Islet of Langerhans (tissue), 1 donor: ENCODE results near the gene OR2L3.
"Not testable (repeated sequence)": the region's sequence is repeated elsewhere in the genome, so short reads cannot be mapped to it uniquely, and the experiment has no call there.

Source experiments
- FAIRE-seq: peaks from one replicate; lab custom pipeline; 2011; peaks lifted over from hg19 to GRCh38; lab: Jason Lieb, UNC

The OR2L3 gene

GRCh38 chr1:248046536-248046935 lies at the start of gene OR2L3:
OR2L3 (plus strand) TSS chr1:248046836; CDS start chr1:248060682, 13,846 bp downstream.
- no peak for FAIRE-seq

GRCh38 chr1:247998811-247999210 lies 47.8 kb upstream of the OR2L3 start:
- FAIRE-seq = no peak

- no peak for FAIRE-seq
Measured at GRCh38 chr1:248000169-248000568, 46.5 kb upstream of the OR2L3 start.

DNA sequence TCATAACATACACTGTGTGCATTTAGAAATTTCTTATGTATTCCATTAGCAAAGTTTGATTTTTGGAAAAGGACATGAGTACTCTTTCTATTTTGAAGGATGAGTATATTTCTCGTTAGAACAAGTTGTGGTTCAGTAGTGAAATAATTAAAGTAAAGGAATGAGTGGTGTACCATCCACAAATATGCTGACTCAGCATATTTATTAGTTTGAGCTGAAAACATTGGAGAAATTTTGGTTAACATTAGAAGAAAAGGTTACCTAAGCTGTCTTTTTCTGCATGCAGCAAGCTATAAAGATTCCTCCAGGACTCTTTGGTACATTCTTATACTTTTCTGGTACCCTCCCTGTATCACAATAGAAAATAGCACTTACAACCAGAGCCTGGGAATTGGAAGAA lies 38.9 kb upstream of the OR2L3 start:
- FAIRE-seq = no peak

DNA sequence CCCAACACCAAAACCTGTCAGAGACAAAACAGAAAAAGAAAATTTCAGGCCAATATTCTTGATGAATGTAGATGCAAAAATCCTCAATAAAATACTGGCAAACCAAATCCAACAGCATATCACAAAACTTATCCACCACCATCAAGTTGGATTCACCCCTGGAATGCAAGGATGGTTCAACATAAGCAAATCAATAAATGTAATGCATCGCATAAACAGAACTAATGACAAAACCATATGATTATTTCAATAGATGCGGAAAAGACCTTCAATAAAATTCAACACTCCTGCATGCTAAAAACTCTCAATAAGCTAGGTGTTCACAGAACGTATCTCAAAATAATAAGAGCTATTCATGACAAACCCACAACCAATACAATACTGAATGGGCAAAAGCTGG lies 37.0 kb upstream of the OR2L3 start:
- no peak for FAIRE-seq

GRCh38 chr1:248013229-248013710 lies 33.4 kb upstream of the OR2L3 start, which contains the start of gene OR2L5:
OR2L5 (plus strand) TSS chr1:248013660; CDS start chr1:248021948, 8,288 bp downstream.
- FAIRE-seq = no peak

DNA sequence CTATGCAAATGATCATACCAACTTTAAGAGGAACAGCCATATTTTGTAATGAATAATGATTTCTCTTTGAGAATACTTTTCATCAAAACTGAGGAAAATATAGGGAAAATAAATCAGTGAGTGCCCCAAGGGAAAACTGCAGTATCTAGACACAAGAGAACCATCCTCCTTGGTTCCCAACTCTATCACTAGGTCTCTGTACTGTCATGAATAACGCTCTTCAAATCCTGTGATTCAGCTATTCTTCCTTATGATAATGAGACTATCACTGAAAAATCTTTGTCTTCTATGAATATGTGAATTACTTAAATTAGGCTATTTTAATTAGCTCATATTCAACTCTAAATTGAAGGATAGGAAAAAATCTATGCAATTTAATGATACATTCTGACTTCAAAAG lies 30.8 kb upstream of the OR2L3 start:
- no peak for FAIRE-seq

GRCh38 chr1:248029770-248030169 lies 16.9 kb upstream of the OR2L3 start, which contains the start of gene OR2L2:
OR2L2 (plus strand) TSS chr1:248030070; CDS start chr1:248038268, 8,198 bp downstream.
- FAIRE-seq = no peak

DNA sequence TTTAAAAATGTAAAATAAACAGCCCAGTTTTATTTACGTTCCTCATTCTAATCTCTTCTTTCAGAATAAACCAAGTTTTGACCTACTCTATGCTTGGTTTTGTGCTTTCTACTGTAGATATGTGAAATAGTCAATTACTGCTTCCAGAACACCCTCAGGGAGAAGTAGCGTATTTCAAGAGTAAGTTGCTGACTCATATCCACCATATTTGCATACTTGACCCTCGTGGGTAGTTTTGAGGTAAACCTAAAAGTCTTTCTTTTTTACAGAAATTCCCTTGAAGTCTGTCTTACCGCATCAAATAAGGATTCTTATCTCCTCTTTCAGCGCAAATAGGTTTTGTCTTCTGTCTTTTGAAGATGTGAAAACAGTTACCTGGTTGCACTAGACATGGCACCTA lies 1.4 kb upstream of the OR2L3 start:
- FAIRE-seq = no peak

- no peak for FAIRE-seq
Measured at GRCh38 chr1:248047008-248047407, 372 bp downstream of the OR2L3 start.

DNA sequence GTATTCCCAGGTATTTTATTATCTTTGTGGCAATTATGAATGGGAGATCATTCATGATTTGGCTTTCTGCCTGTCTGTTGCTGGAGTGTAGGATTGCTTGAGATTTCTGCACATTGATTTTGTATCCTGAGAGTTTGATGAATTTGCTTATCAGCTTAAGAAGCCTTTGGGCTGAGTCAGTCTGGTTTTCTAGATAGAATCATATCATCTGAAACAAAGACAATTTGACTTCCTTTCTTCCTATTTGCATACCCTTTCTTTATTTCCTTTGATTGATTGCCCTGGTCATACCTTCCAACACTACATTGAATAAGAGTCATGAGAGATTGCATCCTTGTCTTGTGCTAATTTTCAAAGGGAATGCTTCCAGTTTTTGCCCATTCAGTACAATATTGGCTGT lies 8.0 kb downstream of the OR2L3 start:
- FAIRE-seq = no peak

GRCh38 chr1:248055261-248055660 lies 8.6 kb downstream of the OR2L3 start:
- no peak for FAIRE-seq

DNA sequence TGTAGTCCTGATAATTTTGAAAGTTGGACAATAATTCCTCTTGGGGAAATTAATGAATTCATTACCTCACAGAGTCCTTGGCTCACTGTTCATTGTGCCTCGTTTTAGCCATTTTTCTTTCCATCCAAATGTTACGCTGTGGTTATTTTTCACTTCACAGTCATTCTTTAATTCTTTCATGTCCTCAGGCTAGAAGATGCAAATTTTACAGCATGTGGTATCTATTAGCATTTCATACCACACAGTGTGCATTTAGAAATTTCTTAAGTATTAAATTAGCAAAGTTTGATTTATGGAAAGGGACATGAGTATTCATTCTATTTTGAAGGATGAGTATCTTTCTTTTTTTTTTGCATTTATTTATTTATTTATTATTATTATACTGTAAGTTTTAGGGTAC lies 18.4 kb downstream of the OR2L3 start:
- no peak for FAIRE-seq

- FAIRE-seq = no peak
Measured at GRCh38 chr1:248065604-248066003, 19.0 kb downstream of the OR2L3 start.

GRCh38 chr1:248083864-248084263 lies 37.2 kb downstream of the OR2L3 start:
- FAIRE-seq = not testable (repeated sequence)

DNA sequence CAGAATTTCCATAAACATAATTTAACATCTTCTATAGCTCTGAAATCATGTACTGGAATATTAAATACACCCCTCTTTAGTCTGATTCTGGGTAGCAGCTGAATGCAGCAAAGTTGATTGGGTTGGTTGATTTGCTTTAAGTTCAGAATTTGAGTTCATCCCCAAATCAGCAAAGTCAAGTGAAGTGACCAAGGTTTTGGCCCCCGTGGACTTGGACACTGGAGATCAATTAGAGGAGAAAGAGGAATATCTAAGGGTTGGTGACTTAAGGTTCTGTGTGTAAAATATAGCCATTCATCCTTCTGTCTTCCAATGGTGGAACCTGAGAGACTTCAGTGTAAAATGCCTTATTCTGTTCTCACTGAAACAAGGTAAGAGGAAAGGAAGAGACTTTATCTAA lies 48.2 kb downstream of the OR2L3 start, which contains the start of gene OR2L13:
OR2L13 (plus strand) TSS at position 301 of the 400 bp plus-strand sequence. CDS start 4,192 bp downstream, outside the sequence.
- FAIRE-seq = no peak

GRCh38 chr1:248098529-248098928 lies 51.9 kb downstream of the OR2L3 start:
- no peak for FAIRE-seq

DNA sequence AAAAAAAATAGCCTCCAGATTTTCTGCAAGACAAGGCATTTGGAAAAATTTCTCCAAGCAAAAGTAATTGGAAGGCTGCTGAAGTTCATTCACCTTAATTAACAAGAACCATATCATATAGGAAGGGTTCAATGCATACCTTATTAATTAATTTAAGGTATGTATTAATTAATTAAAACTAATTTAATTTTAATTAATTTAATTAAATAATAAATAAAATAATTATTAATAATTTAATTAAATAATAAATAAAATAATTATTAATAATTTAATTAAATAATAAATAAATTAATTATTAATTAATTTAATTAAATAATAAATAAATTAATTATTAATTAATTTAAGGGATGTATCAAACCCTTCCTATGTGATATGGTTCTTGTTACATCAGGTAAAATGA lies 56.2 kb downstream of the OR2L3 start:
- no peak for FAIRE-seq

DNA sequence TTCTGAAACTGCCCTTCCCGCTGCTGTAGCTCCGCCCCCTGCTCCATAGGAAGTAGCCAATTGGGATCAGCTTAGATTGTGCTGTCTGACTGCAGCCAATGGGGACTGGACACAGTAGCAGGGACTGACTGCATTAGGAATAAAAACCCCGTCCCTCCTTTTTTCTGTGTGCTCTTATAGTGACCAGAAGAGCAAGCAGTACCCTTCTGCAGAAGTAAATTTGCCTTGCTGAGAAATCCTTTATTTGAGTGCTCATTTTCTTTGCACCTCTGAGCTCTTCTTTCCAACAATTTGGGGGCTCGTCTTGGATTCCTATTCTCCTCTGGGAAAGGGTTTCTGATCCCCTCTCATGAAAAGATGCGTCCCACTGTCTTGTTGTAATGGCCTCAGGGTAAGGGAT lies 64.5 kb downstream of the OR2L3 start:
- FAIRE-seq = no peak
